HL-60/S4 treated with phorbol 12-myristate 13-acetate at 8.2 ng/mL for 4 days and 3 days (cell line): ENCODE data around the gene ACTA1.
"Not testable (repeated sequence)": the region's sequence is repeated elsewhere in the genome, so short reads cannot be mapped to it uniquely, and the experiment has no call there.

Source experiments
- in situ Hi-C: fragments of 300-500 bp; cut with MboI; formaldehyde crosslinking; loops from 2 replicates; pipeline ENCODE4 v1.15.0; 2022; ENCODE audit warnings: low sequenced_read_pairs

Gene ACTA1

DNA sequence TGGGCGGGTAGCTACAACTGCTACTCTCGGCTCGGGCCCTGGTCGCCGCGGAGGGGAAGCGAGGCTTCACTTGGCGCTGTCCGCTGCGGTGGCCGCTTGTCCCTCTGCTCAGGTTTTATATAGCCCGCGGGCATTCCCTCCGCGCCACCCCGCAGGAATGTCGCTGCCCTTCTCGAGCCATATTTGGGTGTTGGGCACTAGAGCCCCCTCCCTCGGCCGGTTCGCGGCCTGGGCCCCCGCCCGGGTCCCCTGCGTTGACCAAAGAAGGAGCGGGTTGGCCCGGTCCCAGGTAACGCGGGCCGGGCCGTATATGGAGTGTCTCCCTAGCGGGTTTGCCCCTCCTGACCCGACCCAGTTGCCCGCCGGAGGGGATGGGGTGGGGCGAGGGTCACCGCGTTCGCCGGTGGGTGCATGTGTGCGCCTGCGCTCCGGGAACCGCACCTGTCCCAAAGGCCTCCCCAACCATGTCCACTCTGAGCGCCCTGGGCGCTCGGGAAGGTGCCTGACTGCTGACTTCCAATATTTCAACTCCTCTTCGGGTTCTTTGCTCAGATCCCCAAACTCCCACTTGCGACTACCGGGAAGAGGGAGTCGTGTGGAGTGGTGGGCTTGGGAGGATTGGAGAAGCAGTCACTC lies at the start of gene ACTA1:
Gene ACTA1 (minus strand): TSS at position 90 of the 636 bp plus-strand sequence. CDS start 979 bp downstream, outside the sequence.
- in situ Hi-C loops: loop anchor here (10.0 kb wide), 1 partner anchor 59 kb away; no protein-coding TSS in a partner anchor

DNA sequence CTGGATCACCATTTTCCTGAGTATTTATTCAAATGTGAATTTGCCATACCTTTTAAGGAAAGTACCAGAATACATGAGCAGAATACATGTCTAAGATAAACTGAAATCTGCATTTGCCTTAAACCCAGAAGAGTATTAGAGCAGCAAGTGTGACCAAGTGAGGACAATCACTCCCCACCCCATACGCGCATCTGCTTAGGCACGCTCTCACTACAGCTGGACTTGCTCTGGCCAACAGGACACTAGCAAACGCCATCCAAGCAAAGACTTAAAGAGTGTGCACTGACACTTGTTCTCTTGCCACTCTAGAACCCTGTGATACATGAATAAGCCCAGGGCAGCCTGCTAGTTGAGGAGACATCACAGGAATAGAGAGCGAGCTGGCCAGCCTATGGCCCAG lies 48.6 kb upstream of the ACTA1 start:
- in situ Hi-C loops: loop anchor here (10.0 kb wide), 1 partner anchor 228 kb away; no protein-coding TSS in a partner anchor

DNA sequence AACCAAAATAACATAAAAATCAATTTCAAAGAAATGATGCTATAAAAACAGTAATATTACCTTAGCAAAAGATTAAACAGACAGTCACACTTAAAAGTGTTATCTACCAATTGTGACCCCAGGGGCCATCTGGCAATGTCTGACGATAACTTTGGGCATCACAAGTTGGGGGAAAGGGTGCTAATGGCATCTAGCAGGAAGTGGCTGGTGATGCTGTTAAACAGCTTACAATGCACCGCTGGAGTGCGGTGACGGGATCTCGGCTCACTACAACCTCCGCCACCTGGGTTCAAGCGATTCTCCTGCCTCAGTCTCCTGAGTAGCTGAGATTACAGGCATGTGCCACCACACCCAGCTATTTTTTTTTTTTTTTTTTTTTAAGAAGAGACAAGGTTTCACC lies 46.6 kb upstream of the ACTA1 start:
- in situ Hi-C loops: loop anchor here (10.0 kb wide), 1 partner anchor 226 kb away; no protein-coding TSS in a partner anchor

DNA sequence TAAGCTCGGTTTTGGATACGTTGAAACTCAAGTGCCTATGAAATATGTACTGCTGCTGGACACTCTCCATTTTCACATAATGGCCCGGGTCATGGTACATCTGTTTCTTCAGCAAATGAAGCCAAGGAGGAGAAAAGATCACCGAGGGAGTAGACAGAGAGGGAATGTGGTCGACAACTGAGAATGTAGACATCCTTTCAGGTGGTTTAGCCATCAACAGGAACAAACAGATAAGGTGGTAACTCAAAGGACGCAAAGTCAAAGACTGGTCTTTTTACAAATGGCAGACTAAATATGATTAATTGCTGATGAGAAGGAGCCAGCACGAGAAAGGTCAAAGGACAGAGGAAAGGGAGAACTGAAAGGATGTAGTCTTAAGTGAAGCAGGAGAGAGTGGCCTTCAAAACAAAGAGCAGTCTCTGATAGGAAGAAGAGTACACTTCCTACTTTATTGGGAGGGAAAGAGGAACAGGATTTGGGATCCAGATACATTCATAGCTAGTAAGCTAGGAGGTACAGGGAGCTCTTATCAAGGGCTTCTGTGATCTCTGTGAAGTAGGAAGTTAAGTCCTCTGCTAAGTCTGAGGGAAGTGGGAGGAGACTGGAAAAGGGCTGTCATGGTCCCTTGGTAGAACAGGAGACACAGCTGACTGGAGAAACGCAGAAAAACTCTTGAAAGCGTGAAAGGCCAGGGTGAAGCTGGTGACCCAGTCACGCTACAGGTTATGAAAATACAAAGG lies 45.9 kb upstream of the ACTA1 start:
- in situ Hi-C loops: loop anchor here (10.0 kb wide), 1 partner anchor 225 kb away; no protein-coding TSS in a partner anchor

DNA sequence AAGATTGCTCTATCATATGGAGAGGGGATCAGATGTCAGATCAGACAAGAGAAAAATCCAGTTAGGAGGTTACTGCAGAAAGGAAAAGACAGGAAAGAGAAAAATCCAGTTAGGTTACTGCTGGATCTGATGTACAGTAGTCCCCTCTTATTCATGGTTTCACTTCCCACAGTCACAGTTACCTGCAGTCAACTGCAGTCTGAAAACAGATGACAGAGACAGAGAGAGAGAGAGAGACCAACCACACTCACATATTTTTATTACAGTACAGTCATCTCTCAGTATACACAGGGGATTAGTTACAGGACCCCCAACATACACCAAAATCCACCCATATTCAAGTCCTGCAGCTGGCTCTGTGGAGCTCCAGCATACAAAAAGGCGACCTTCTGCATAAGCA lies 45.0 kb upstream of the ACTA1 start:
- in situ Hi-C loops: no loop called here

DNA sequence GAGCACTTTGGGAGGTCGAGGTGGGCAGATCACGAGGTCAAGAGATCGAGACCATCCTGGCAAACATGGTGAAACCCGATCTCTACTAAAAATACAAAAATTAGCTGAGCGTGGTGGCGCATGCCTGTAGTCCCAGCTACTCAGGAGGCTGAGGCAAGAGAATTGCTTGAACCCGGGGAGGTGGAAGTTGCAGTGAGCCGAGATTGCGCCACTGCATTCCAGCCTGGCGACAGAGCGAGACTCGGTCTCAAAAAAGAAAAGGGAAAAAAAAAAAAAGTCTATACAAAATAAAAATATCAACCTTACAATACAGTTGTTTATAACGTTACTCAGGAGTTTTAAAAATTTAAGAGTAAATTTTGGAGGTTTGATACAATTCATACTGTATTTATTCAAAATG lies 42.0 kb upstream of the ACTA1 start:
- in situ Hi-C loops: not testable (repeated sequence)

DNA sequence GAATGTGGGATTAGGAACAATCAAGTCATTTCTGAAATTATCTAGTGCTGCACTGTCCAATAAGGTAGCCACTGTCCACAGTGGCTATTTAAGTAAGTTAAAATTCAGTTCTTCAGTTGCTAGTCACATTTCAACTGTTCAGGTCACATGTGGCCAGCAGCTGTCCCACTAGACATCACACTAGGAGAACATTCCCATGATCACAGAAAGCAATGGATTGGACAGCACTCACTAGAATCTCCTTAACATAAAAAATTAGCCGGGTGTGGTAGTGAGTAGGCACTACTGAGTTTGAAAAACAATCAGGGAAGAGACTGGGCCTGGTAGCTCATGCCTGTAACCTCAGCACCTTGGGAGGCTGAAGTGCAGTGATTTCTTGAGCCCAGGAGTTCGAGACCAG lies 40.6 kb upstream of the ACTA1 start:
- in situ Hi-C loops: no loop called here

DNA sequence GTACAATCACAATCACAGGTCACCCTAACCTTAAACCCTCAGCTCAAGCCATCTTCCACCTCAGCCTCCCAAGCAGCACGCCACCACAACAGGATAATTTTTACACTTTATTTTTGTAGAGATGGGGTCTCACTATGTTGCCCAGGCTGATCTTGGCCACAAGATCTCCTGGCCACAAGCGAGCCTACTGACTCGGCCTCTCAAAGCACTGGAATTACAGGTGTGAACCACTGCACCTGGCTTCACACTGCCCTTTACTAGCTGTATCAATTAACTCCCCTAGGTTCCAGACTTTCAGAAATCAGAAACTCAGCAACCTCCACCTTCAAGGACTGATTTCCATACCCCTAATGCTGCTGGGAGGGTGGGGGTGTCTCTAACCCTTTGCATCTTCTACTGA lies 37.3 kb upstream of the ACTA1 start:
- in situ Hi-C loops: no loop called here

DNA sequence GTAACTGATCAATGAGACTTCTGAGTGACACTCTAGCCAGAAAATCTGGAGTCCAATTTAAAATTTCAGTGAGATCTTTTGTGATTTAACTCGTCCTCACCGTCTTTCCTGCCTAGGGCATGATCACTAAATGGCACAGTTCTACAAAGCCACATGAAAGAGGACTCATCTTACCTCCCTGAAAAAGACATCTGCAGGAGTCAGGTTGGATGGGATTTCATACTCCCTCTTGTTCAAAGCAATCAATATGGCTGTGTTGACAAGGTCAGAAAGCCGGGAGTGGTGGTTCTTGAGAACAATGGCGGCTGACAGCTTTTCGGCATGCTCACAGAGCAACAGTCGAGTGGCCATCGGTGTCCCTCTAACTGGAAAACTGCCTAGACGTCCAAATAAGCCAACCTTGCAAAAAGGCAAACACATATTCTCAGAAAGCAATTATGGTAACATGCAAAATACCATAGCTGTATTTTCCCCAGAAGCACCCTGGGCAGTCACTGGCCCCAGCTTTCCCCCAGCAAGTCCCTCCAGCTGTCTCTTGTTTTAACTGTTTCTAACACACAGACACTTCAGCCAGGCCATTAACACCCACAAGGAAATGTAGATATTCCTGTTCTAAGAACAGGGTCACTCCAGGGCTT lies 36.6 kb upstream of the ACTA1 start:
- in situ Hi-C loops: no loop called here

DNA sequence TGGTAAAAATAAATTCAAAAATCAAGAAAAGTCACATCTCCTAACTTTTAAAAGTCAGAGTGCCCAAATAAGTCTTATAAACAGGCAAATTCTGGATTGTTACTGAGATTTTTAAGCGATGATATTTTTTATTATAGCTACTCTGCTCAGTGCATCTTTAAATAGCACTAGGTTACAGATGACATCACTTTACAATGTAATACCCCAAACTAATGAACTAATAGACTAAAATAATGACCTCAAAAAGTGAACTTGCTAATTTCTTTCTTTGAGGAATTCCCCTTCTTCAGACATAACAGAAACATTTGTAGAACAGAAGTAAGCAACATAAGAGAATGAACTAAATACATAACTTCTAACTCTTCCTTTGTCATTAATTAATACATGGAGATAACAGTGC lies 33.0 kb upstream of the ACTA1 start:
- in situ Hi-C loops: no loop called here

DNA sequence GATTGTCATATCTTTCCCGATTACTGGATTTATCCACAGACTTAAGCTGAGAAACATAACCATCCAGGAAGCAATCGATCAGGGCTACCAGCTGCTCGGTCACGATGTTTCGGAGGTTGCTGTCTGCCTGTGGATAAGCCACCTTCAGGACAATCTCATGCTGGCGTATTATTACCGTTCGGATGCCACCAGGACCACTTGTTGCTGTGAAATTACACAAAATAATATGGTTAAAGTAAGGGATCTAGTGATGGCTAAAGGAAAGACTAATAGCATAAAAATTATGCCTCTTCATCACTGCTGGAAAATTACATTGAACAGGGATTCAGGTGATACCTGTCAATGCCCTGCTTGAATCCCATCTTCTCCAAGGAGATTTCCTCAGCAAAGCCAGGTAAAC lies 30.8 kb upstream of the ACTA1 start:
- in situ Hi-C loops: no loop called here

DNA sequence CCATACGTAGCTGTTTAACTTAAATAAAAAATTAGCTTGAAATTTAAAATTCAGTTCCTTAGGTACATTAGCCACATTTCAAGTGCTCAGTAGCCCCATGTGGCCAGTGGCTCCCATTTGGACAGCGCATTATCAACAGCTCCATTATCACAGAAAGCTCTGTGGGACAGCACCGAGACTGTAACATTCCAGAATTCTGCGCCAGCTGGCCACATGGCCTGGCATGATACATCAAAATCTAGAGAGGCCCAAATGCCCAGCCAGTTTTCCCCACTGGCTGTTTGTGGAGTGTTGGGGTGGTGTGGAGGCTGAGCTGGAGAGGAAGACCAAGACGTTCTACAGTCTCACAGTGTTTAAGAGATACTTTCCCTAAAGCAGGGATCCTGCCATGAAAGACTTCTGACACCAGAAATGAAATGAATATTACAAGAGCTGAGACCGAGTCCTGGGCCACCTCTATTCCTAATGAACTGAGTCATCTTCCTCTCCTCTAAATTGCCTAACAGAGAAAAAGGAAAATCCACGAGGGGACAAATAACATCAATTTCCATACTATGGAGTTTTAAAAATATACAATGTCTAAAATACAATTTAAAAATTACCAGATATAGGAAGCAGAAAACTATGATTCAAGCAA lies 27.3 kb upstream of the ACTA1 start:
- in situ Hi-C loops: no loop called here

DNA sequence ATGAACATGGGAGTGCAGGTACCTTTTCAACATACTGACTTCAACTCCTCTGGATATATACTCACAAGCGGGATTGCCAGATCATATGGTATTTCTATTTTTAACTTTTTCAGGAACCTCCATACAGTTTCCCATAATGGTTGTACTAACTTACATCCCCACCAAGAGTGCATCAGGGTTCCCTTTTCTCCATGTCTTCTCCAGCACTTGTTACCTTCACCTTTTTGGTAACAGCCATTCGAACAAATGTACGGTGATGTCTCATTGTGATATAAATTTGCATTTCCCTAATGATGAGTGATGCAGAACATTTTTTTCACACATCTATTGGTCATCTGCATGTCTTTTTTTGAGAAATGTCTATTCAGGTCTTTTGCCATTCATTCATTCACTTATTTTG lies 25.9 kb upstream of the ACTA1 start:
- in situ Hi-C loops: no loop called here

DNA sequence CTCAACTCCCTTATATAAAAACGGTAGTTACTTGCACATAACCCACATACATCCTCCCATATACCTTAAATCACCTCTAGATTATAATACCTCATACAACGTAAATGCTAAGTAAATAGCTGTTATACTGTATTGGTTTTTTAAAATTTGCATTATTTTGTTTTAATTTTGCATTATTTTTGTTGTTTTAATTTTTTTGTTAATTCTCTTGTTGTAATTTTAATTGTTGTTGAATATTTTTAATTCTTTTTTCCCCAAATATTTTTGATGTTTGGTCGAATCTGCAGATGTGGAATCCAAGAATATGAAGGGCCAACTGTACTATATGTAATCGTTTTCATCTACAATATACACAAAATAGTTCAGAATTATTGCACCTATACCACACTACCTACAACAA lies 23.5 kb upstream of the ACTA1 start:
- in situ Hi-C loops: no loop called here

DNA sequence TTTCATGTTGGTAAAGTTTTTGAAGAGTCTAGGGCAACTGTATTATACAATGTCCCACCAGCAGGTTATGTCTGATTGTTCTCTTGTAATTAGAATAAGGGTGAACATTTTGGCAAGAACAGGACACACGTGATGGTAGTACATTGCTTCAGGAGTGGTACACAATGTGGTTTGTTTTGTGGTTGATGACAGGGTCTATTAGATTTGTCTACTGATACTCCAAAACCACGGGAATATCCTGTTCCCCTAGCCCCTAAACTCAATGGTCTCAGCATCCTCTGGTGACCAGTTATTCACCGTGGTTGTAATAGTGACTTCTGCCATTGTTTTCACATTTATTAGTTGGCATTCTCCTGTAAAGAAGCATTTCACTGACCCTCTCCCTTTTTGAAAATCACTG lies 22.1 kb upstream of the ACTA1 start:
- in situ Hi-C loops: no loop called here

DNA sequence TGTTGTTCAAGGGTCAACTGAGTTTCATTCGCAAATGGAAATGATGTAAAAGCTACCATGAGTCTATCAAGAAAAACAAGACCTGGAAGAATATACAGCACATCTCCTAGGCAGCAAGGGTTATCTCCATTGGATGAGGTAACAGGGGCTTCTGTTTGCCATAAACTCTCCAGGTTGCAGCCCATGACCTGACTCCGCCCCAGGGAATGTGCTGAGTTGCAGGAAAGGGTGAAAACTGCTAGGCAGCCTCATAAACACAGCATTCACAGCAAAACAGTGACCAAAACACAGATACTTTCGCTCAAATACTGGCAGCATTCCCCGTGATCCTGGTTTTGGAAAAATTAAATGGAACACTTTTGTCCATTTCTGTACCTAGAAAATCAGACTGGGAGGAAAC lies 20.2 kb upstream of the ACTA1 start:
- in situ Hi-C loops: no loop called here

DNA sequence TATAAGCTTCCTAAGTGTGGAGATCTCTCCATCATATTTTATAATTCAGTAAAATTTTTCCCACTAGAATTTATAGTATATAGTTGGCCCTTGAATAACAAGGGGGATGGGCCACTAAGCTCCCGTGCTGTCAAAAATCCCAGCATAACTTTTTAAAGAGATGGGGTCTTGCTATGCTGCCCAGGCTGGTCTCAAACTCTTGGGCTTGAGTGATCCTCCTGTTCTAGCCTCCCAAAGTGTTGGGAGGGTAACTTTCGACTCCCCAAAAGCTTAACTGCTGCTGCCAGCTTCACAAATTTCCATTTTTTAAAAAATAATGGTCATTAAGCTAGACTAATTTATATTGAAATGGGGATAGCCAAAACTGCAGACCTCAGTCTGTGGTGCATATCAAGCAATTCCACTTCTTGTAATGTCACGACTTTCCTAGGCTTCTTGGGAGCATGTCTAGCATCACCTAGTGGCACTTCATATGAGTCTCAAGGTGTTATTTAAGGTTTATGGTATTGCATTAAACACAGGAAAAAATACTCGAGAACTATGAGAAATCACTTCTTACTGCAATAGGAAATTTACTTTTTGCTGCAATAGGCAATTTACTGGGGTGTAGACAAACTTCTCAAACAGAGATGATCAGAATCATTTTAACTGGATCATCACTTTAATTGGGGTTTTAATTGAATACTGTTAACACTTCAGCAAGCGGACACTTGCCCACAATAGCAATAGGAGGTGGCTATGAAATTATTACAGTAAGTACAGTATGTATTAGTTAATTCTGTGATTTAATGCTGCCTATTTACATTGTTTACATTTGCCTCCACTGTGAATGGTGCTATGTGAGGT lies 19.3 kb upstream of the ACTA1 start:
- in situ Hi-C loops: no loop called here

DNA sequence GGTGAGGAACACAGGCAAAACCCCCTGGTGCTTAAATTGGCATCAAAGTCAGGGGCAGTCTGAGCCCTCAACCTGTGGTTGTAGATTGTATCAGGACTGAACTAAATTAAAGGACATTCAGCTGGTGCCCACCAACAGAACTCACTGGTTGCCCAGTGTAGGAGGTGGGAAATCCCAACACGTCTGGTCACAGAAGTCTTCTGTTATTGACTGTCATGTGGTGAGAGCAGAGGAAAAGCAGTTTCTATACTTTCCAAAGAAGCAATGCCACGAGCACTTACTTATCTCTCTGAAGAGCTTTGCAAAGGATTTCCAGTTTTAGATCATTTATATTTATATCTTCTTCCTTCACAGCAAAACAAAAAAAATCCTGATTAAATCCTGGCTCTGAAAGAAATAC lies 15.0 kb upstream of the ACTA1 start:
- in situ Hi-C loops: no loop called here

DNA sequence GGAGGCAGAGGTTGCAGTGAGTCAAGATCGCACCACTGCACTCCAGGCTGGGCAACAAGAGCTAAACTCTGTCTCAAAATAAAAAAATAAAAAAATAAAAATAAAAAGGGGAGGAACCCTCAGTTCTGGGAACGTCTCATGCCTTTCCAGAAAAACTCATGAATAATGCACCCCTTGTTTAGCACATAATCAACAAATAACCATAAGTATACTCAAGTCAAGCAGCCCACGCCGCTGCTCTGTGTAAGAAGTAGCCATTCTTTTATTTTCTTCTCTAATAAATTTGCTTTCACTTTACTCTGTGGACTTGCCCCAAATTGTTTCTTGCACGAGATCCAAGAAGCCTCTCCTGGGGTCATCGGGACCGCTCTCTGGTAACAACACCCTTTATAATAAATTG lies 14.5 kb upstream of the ACTA1 start:
- in situ Hi-C loops: no loop called here

DNA sequence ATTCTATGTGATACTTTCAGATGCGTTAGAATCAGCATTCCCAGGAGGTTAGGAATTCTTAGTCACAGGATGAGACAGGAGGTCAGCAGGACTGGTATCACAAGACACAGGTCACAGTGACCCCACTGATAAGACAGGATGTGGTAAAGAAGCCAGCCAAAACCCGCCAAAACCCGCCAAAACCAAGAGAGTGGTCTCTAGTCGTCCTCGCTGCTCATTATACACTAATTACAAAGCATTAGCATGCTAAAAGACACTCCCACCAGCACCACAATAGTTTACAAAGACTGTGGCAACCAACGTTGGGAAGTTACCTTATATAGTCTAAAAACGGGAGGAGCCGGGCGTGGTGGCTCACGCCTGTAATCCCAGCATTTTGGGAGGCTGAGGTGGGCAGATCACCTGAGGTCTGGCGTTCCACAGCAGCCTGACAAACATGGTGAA lies 13.9 kb upstream of the ACTA1 start:
- in situ Hi-C loops: no loop called here

DNA sequence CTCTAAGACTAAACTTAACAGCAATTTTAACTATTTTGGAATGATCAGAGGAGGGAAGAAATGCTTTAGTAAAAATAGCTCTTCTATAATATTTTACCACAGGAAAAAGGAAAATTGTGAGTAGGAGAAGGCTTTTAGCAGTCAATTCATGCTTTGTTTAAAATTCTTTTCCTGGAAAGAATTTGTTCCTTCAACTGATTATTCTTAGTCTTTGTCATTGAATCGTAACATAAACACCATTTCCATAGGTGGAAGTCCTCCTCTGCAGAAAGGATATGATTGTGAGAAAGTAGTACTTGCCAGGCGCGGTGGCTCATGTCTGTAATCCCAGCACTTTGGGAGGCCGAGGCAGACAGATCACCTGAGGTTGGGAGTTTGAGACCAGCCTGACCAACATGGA lies 11.9 kb upstream of the ACTA1 start:
- in situ Hi-C loops: no loop called here
